GM21528 (cell line): ENCODE measurements around the gene ARSA.
"Not testable (repeated sequence)": the region's sequence is repeated elsewhere in the genome, so short reads cannot be mapped to it uniquely, and the experiment has no call there.

Experiments
- ATAC-seq: cut with Tn5 transposase; IDR thresholded peaks from one replicate; pipeline ENCODE4 v1.9.1; 2021; ENCODE audit warnings: mild to moderate bottlenecking, moderate library complexity; ENCODE audit not compliant: unreplicated experiment, low FRiP score

The ARSA gene

GRCh38 chr22:50656122-50657070 is 28.4 kb upstream of the ARSA start:
- no peak for ATAC-seq

GRCh38 chr22:50654664-50655063 is 26.7 kb upstream of the ARSA start:
- not testable (repeated sequence) for ATAC-seq

GRCh38 chr22:50653256-50653655 is 25.3 kb upstream of the ARSA start:
- ATAC-seq, result no peak

GRCh38 chr22:50643821-50644101 is 15.8 kb upstream of the ARSA start:
- ATAC-seq, result not testable (repeated sequence)

GRCh38 chr22:50643021-50643820 is 15.3 kb upstream of the ARSA start:
- not testable (repeated sequence) for ATAC-seq

GRCh38 chr22:50641696-50642607 is 14.0 kb upstream of the ARSA start:
- no peak for ATAC-seq

- ATAC-seq, result no peak
These were observed 13.1 kb upstream of the ARSA start for GRCh38 chr22:50640857-50641647.

GRCh38 chr22:50640296-50640695 is 12.3 kb upstream of the ARSA start:
- ATAC-seq, result not testable (repeated sequence)

GRCh38 chr22:50635591-50635990 is 7.6 kb upstream of the ARSA start:
- no peak for ATAC-seq

GRCh38 chr22:50633771-50634170 is 5.8 kb upstream of the ARSA start:
- ATAC-seq, result no peak

GRCh38 chr22:50633086-50633485 is 5.1 kb upstream of the ARSA start:
- ATAC-seq, result no peak

GRCh38 chr22:50630376-50630775 is 2.4 kb upstream of the ARSA start:
- ATAC-seq, result no peak

GRCh38 chr22:50628543-50629134 is 687 bp upstream of the ARSA start:
- peak; percentile 1 for ATAC-seq

- ATAC-seq, result no peak
These were observed 906 bp downstream of the ARSA start for GRCh38 chr22:50626850-50627641.

- no peak for ATAC-seq
These were observed 1.6 kb downstream of the ARSA start for GRCh38 chr22:50626314-50626849.

GRCh38 chr22:50625568-50626313 is 2.2 kb downstream of the ARSA start:
- ATAC-seq, result no peak

- no peak for ATAC-seq
These were observed 2.8 kb downstream of the ARSA start for GRCh38 chr22:50625131-50625567.
